ENCODE data around the gene C16orf96.

C16orf96 gene

DNA sequence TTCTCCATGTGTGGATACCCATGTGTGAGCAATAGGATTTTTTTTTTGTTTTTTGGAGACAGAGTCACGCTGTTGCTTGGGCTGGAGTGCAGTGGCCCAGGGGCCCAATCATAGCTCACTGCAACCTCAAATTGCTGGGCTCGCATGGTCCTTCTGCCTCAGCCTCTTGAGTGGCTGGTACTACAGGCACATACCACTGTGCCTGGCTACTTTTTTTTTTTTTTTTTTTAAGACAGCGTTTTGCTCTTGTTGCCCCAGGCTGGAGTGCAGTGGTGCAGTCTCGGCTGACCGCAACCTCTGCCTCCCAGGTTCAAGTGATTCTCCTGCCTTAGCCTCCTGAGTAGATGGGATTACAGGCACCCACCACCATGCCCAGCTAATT lies 85.2 kb downstream of the C16orf96 start:
- no peak overlapping the region for H3K4me3 ChIP-seq (ENCODE audit: low read depth, low read length)

GRCh38 chr16:4641895-4642294 lies 85.8 kb downstream of the C16orf96 start:
- H3K4me3 ChIP-seq (ENCODE audit: low read depth, low read length): no peak overlapping the region

- H3K4me3 ChIP-seq (ENCODE audit: low read depth, low read length): no peak overlapping the region
These were observed 90.9 kb downstream of the C16orf96 start for GRCh38 chr16:4646773-4647643.

DNA sequence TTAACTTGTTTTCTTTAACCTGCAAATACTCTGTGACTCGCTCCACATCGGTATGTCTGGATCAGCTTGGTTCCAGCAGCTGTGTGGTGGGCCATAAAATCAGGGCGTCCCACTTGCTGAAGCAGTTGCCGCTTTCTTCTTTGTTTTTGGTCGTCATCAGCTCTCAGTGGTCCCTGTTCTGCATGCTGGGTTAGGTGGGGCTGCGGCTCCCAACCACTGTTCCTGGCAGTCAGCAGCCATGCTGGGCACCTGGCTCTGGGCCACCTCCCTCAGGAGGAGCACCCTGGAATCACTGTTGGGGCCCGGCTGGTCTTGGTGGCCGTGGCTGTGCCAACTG lies 91.5 kb downstream of the C16orf96 start:
- no peak overlapping the region for H3K4me3 ChIP-seq (ENCODE audit: low read depth, low read length)

DNA sequence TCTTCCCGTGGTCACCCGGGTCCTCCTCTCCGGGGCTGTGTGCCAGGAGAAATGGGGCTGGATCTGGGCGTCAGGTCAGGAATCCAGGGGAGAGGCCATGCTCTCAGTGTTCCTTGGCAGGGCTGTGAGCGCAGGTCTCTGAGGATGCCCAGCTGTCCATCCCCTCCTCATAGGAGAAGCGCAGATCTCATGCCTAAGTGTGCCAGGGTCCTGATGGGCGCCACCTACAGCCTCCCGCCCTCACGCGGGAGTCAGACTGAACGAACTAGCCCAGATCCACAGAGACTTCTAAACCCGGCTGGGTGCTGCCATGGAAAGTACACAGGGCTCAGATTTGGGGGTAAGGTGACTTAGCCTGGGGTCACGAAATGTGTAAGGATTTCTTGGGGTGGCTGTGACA lies 92.8 kb downstream of the C16orf96 start:
- H3K4me3 ChIP-seq (ENCODE audit: low read depth, low read length): no peak overlapping the region

- H3K4me3 ChIP-seq (ENCODE audit: low read depth, low read length): no peak overlapping the region
These were observed 93.8 kb downstream of the C16orf96 start for GRCh38 chr16:4649744-4650442.

Data from iPS-11a (cell line).